ENCODE measurements around the gene EXOC6B.

GRCh38 chr2:72176281-72176680 lies 649.6 kb downstream of the EXOC6B start:
- TF ChIP-seq, protein P1, sequence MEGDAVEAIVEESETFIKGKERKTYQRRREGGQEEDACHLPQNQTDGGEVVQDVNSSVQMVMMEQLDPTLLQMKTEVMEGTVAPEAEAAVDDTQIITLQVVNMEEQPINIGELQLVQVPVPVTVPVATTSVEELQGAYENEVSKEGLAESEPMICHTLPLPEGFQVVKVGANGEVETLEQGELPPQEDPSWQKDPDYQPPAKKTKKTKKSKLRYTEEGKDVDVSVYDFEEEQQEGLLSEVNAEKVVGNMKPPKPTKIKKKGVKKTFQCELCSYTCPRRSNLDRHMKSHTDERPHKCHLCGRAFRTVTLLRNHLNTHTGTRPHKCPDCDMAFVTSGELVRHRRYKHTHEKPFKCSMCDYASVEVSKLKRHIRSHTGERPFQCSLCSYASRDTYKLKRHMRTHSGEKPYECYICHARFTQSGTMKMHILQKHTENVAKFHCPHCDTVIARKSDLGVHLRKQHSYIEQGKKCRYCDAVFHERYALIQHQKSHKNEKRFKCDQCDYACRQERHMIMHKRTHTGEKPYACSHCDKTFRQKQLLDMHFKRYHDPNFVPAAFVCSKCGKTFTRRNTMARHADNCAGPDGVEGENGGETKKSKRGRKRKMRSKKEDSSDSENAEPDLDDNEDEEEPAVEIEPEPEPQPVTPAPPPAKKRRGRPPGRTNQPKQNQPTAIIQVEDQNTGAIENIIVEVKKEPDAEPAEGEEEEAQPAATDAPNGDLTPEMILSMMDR (IDR thresholded peaks at IDR 0.05): no peak
- TF ChIP-seq POLR2A (IDR thresholded peaks at IDR 0.05): no peak
